A673 (cell line): ENCODE data around the gene DRC7. TPM values are rescaled to one million over a fixed set of nuclear protein-coding genes. Genes with fewer than 3 reads are reported as not detected.

ENCODE experiments used
- BruUV-seq: library from RNA; stranded (reverse); fragments of 400-500 nt; replicated peaks from 2 replicates; lab custom pipeline; 2021; lab: Mats Ljungman, UMichigan
- CTCF ChIA-PET: fragments of 300-600 bp; sonication (Branson Sonifier 250); formaldehyde crosslinking; loops from one replicate; lab custom pipeline; 2022; ENCODE audit warnings: antibody characterized with exemption; lab: Charles Lee
- POLR2A ChIA-PET: fragments of 300-600 bp; sonication (Branson Sonifier 250); formaldehyde crosslinking; loops from one replicate; lab custom pipeline; 2022; ENCODE audit warnings: antibody characterized with exemption; ENCODE audit not compliant: low non-redundant PET; lab: Charles Lee
- DNase-seq: peaks from one replicate; pipeline ENCODE4 v3.0.0-alpha.2; 2015; ENCODE audit warnings: low spot score
- H3K27ac ChIP-seq: fragments of 200-600 bp; sonication (generic); 2 replicates; pipeline ENCODE4 v1.5.1; 2016; ENCODE audit warnings: mixed run types, low read depth, mild to moderate bottlenecking, mixed read lengths, antibody characterized with exemption, low read length; ENCODE audit not compliant: poor library complexity, severe bottlenecking
- H3K27me3 ChIP-seq: fragments of 200-600 bp; sonication (generic); replicated peaks from 2 replicates; pipeline ENCODE4 v1.6.1; 2017; ENCODE audit warnings: mixed run types, low read depth, mild to moderate bottlenecking, mixed read lengths, antibody characterized with exemption, low read length; ENCODE audit not compliant: insufficient read depth, poor library complexity
- H3K36me3 ChIP-seq: fragments of 200-600 bp; sonication (generic); 2 replicates; pipeline ENCODE4 v1.6.1; 2016; ENCODE audit warnings: mixed run types, mild to moderate bottlenecking, mixed read lengths, antibody characterized with exemption, low read length; ENCODE audit not compliant: insufficient read depth, poor library complexity, severe bottlenecking
- H3K4me1 ChIP-seq: fragments of 200-600 bp; sonication (generic); 2 replicates; pipeline ENCODE4 v1.6.1; 2017; ENCODE audit warnings: mixed run types, mild to moderate bottlenecking, mixed read lengths, antibody characterized with exemption, low read length; ENCODE audit not compliant: insufficient read depth, poor library complexity, severe bottlenecking
- H3K4me3 ChIP-seq: fragments of 200-600 bp; sonication (generic); 2 replicates; pipeline ENCODE4 v1.5.1; 2016; ENCODE audit warnings: low read depth, mixed run types, mild to moderate bottlenecking, mixed read lengths, low read length; ENCODE audit not compliant: poor library complexity, severe bottlenecking
- H3K9me3 ChIP-seq: fragments of 200-600 bp; sonication (generic); 2 replicates; pipeline ENCODE4 v1.6.1; 2016; ENCODE audit warnings: mixed run types, low read depth, mild to moderate bottlenecking, mixed read lengths, antibody characterized with exemption, low read length; ENCODE audit not compliant: poor library complexity, severe bottlenecking
- CTCF ChIP-seq: fragments of 300-800, 200-600 bp; sonication (generic); conservative IDR thresholded peaks from 2 replicates; pipeline ENCODE4 v1.5.1; 2017; ENCODE audit warnings: low read depth, mild to moderate bottlenecking, antibody characterized with exemption, low read length, moderate library complexity, mixed read lengths
- EZH2 ChIP-seq: fragments of 200-600 bp; sonication (generic); IDR thresholded peaks from 2 replicates; pipeline ENCODE4 v1.6.1; 2017; ENCODE audit warnings: borderline replicate concordance, low read depth, mild to moderate bottlenecking, mixed read lengths, antibody characterized with exemption, low read length; ENCODE audit not compliant: poor library complexity, severe bottlenecking
- intact Hi-C: fragments of 100-400 bp; cut with micrococcal nuclease; formaldehyde crosslinking; loops from one replicate; pipeline ENCODE4 v1.10.0; 2022; ENCODE audit not compliant: unreplicated experiment
- total RNA-seq: library from RNA; stranded (reverse); gene quantifications from 2 replicates; pipeline ENCODE4 v1.2.3, GENCODE V29; 2021

DRC7 gene
- total RNA-seq, 1 experiment from 2014 or later = not detected

- H3K36me3 ChIP-seq = no peaks in the 10 kb centered on the region
- BruUV-seq = no TSS peak
- H3K4me3 ChIP-seq = no peak overlapping the region
- H3K27me3 ChIP-seq = no peaks in the 10 kb centered on the region
- ChIA-PET CTCF (no interaction called here), POLR2A (no interaction called here)
- no peaks in the 10 kb centered on the region for H3K4me1 ChIP-seq
- no peak overlapping the region for H3K27ac ChIP-seq
- no peak for DNase-seq
- no peaks in the 10 kb centered on the region for H3K9me3 ChIP-seq
- intact Hi-C loops = no loop called here
- TF ChIP-seq CTCF = no peak
- TF ChIP-seq EZH2 = no peak
These were observed 38.2 kb upstream of the DRC7 start for GRCh38 chr16:57656342-57656955.

GRCh38 chr16:57657228-57657627, 37.4 kb upstream of the DRC7 start:
- ChIA-PET POLR2A (no interaction called here), CTCF (no interaction called here)
- BruUV-seq = no TSS peak

GRCh38 chr16:57658130-57658877, 36.3 kb upstream of the DRC7 start:
- CTCF ChIA-PET = interaction anchor here (0.6 kb wide), 1 partner anchor 647 kb away, joined by 7 read pairs; no protein-coding TSS in a partner anchor
- no TSS peak for BruUV-seq

More at GRCh38 chr16:57657228-57657627, 37.4 kb upstream of the DRC7 start:
- Histone ChIP-seq H3K27me3 (no peaks in the 10 kb centered on the region), H3K4me1 (no peaks in the 10 kb centered on the region), H3K9me3 (no peaks in the 10 kb centered on the region), H3K36me3 (no peaks in the 10 kb centered on the region), H3K27ac (no peak overlapping the region), H3K4me3 (no peak overlapping the region)
- no peak for DNase-seq
- intact Hi-C loops = no loop called here
- no peak for TF ChIP-seq EZH2
- no peak for TF ChIP-seq CTCF

More at GRCh38 chr16:57658130-57658877, 36.3 kb upstream of the DRC7 start:
- POLR2A ChIA-PET = no interaction called here
- no peaks in the 10 kb centered on the region for H3K27me3 ChIP-seq
- H3K36me3 ChIP-seq = no peaks in the 10 kb centered on the region
- no peak overlapping the region for H3K4me3 ChIP-seq
- no peak overlapping the region for H3K27ac ChIP-seq
- TF ChIP-seq CTCF (no peak), EZH2 (no peak)
- H3K9me3 ChIP-seq = no peaks in the 10 kb centered on the region
- intact Hi-C loops = no loop called here
- H3K4me1 ChIP-seq = no peaks in the 10 kb centered on the region
- no peak for DNase-seq
